Panc1 (cell line): Measurements from ENCODE around the gene ZNF333. TPM values are rescaled to one million over a fixed set of nuclear protein-coding genes. Genes with fewer than 3 reads are reported as not detected.

Experiments
- ATAC-seq: fragments of 200-7000 bp; cut with Tn5 transposase; 2 replicates; pipeline ENCODE4 v1.9.1; 2020; ENCODE audit warnings: mild to moderate bottlenecking, moderate library complexity
- BruUV-seq: library from RNA; stranded (reverse); fragments of 400-500 nt; replicated peaks from 2 replicates; lab custom pipeline; 2021; lab: Mats Ljungman, UMichigan
- CTCF ChIA-PET: fragments of 300-600 bp; sonication (Branson Sonifier 250); formaldehyde crosslinking; loops from one replicate; lab custom pipeline; 2022; ENCODE audit warnings: antibody characterized with exemption; lab: Charles Lee
- POLR2A ChIA-PET: fragments of 300-600 bp; sonication (Branson Sonifier 250); formaldehyde crosslinking; loops from one replicate; lab custom pipeline; 2022; ENCODE audit warnings: antibody characterized with exemption; lab: Charles Lee
- DNase-seq: peaks from one replicate; pipeline ENCODE4 v3.0.0-alpha.2; 2010; ENCODE audit warnings: low read depth, low spot score
- H3K27ac ChIP-seq: 2 replicates; pipeline ENCODE4 v1.5.1; 2011; ENCODE audit warnings: mild to moderate bottlenecking, low read length, inconsistent platforms
- H3K27me3 ChIP-seq: fragments of 200-500 bp; sonication (Bioruptor generic); 2 replicates; pipeline ENCODE4 v1.6.0; 2014; ENCODE audit warnings: low read length, inconsistent platforms; ENCODE audit not compliant: control insufficient read depth, insufficient read depth
- H3K36me3 ChIP-seq: fragments of 200-500 bp; sonication (Bioruptor generic); 2 replicates; pipeline ENCODE4 v1.5.1; 2014; ENCODE audit warnings: inconsistent platforms, mild to moderate bottlenecking, low read length, moderate library complexity; ENCODE audit not compliant: control insufficient read depth, insufficient read depth
- H3K4me1 ChIP-seq: 2 replicates; pipeline ENCODE4 v1.5.1; 2011; ENCODE audit warnings: inconsistent platforms, mild to moderate bottlenecking, low read length, moderate library complexity; ENCODE audit not compliant: control insufficient read depth, insufficient read depth
- H3K4me3 ChIP-seq, 2 experiments: 2 replicates each; pipeline ENCODE4 v1.5.1; 2011 to 2012; ENCODE audit warnings: low read depth in 2 of 2, low read length in 2 of 2, mild to moderate bottlenecking in 2 of 2, inconsistent platforms in 1 of 2, moderate library complexity in 1 of 2
- H3K9me3 ChIP-seq: fragments of 200-500 bp; sonication (Bioruptor generic); 2 replicates; pipeline ENCODE4 v1.5.1; 2014; ENCODE audit warnings: low read depth, mild to moderate bottlenecking, inconsistent platforms, low read length, moderate library complexity; ENCODE audit not compliant: control insufficient read depth, insufficient read depth
- CTCF ChIP-seq: fragments of 450-650 bp; IDR thresholded peaks from 2 replicates; pipeline ENCODE4 v1.5.1; 2017; ENCODE audit warnings: mild to moderate bottlenecking
- POLR2AphosphoS5 ChIP-seq: IDR thresholded peaks from 2 replicates; pipeline ENCODE4 v1.6.1; 2012; ENCODE audit warnings: mild to moderate bottlenecking, low read depth, low read length, moderate library complexity
- REST ChIP-seq, 2 experiments: IDR thresholded peaks; 2 replicates each; pipeline ENCODE4 v1.6.1; 2011 to 2012; ENCODE audit warnings: low read depth in 2 of 2, control low read depth in 1 of 2, low read length in 1 of 2, mild to moderate bottlenecking in 1 of 2, moderate library complexity in 1 of 2; ENCODE audit not compliant: insufficient read depth in 1 of 2
- SIN3A ChIP-seq: IDR thresholded peaks from 2 replicates; pipeline ENCODE4 v1.6.1; 2012; ENCODE audit warnings: low read depth, mild to moderate bottlenecking, low read length, moderate library complexity, borderline replicate concordance; ENCODE audit not compliant: insufficient read depth
- TCF7L2 ChIP-seq: IDR thresholded peaks from 2 replicates; pipeline ENCODE4 v1.6.1; 2011; ENCODE audit warnings: mild to moderate bottlenecking, low read depth, low read length, inconsistent platforms
- in situ Hi-C: cut with HindIII; loops from 2 replicates; pipeline ENCODE4 v1.10.0; 2016; ENCODE audit warnings: low sequenced_read_pairs, low pct_unique_long_range_greater_than_20kb
- intact Hi-C: fragments of 100-400 bp; cut with micrococcal nuclease; formaldehyde crosslinking; loops from one replicate; pipeline ENCODE4 v1.10.0; 2022; ENCODE audit not compliant: unreplicated experiment
- total RNA-seq: library from RNA; stranded (reverse); gene quantifications from one replicate; pipeline ENCODE4 v1.2.1, GENCODE V29; 2021; ENCODE audit not compliant: unreplicated experiment

Gene ZNF333
- total RNA-seq, 1 experiment from 2014 or later: 9.2 TPM

- Histone ChIP-seq H3K27me3 (no peaks in the 10 kb centered on the region), H3K4me1 (no peaks in the 10 kb centered on the region), H3K27ac (no peak overlapping the region), H3K9me3 (no peaks in the 10 kb centered on the region), H3K36me3 (no peaks in the 10 kb centered on the region), H3K4me3 (no peak overlapping the region)
- no peak for TF ChIP-seq REST (IDR thresholded peaks at IDR 0.05; ENCODE audit: insufficient read depth in 1 of 2, low read depth in 2 of 2, low read length in 1 of 2)
- TF ChIP-seq TCF7L2: no peak
- no peak for TF ChIP-seq POLR2AphosphoS5
- TF ChIP-seq CTCF: no peak
- no peak for TF ChIP-seq SIN3A
- ChIA-PET POLR2A (no interaction called here), CTCF (no interaction called here)
- no peak for DNase-seq
- no peak for ATAC-seq
- no TSS peak for BruUV-seq
- in situ Hi-C loops (no loop called here), intact Hi-C loops (no loop called here)
Measured at GRCh38 chr19:14682084-14682483, 7.8 kb upstream of the ZNF333 start.

- no peaks in the 10 kb centered on the region for H3K27me3 ChIP-seq
- H3K27ac ChIP-seq: no peak overlapping the region
- H3K4me1 ChIP-seq: no peaks in the 10 kb centered on the region
- in situ Hi-C loops (no loop called here), intact Hi-C loops (no loop called here)
- TF ChIP-seq CTCF: no peak
- TF ChIP-seq REST (IDR thresholded peaks at IDR 0.05; ENCODE audit: insufficient read depth in 1 of 2, low read depth in 2 of 2, low read length in 1 of 2): no peak
- no peak for TF ChIP-seq TCF7L2
- TF ChIP-seq POLR2AphosphoS5: no peak
- no peak for TF ChIP-seq SIN3A
- BruUV-seq: no TSS peak
- CTCF ChIA-PET: interaction anchor here (0.7 kb wide), 1 partner anchor 299 kb away, joined by 3 read pairs; no protein-coding TSS in a partner anchor
- ATAC-seq (no peak), DNase-seq (no peak)
- H3K4me3 ChIP-seq: no peak overlapping the region
- no peaks in the 10 kb centered on the region for H3K9me3 ChIP-seq
- H3K36me3 ChIP-seq: no peaks in the 10 kb centered on the region
- POLR2A ChIA-PET: interaction anchor here (0.6 kb wide), 1 partner anchor 151 kb away, joined by 9 read pairs; no protein-coding TSS in a partner anchor
Measured at GRCh38 chr19:14683439-14683838, 6.4 kb upstream of the ZNF333 start.
